DND-41 (cell line): Measurements from ENCODE around the gene KIAA0753.

Experiments
- CTCF ChIP-seq: IDR thresholded peaks from 2 replicates; pipeline ENCODE4 v1.5.1; 2012; ENCODE audit warnings: borderline replicate concordance, low read length, moderate library complexity, mild to moderate bottlenecking; ENCODE audit not compliant: poor library complexity, severe bottlenecking; ENCODE audit errors: extremely low read depth
- EZH2 ChIP-seq: IDR thresholded peaks from 3 replicates; pipeline ENCODE4 v1.6.1; 2012; ENCODE audit warnings: borderline replicate concordance, low read depth, mild to moderate bottlenecking, moderate library complexity, low read length, inconsistent platforms; ENCODE audit not compliant: severe bottlenecking

GRCh38 chr17:6688944-6689343, 48.4 kb upstream of the KIAA0753 start:
- TF ChIP-seq EZH2, result no peak
- no peak for TF ChIP-seq CTCF
